D721Med (cell line): ENCODE results near the gene NSA2.

ENCODE experiments used
- DNase-seq: peaks from one replicate; pipeline ENCODE4 v3.0.0; 2011; ENCODE audit warnings: low spot score; ENCODE audit not compliant: insufficient read length
- FAIRE-seq: peaks from 2 replicates; lab custom pipeline; 2011; peaks lifted over from hg19 to GRCh38; lab: Jason Lieb, UNC
- CTCF ChIP-seq: IDR thresholded peaks from 2 replicates; pipeline ENCODE4 v1.5.1; 2012; ENCODE audit warnings: mild to moderate bottlenecking, control low read depth; ENCODE audit not compliant: insufficient read depth; ENCODE audit errors: missing control alignments

Gene NSA2

GRCh38 chr5:74810915-74811314 lies 43.9 kb downstream of the NSA2 start:
- no peak for DNase-seq
- no peak for FAIRE-seq
- no peak for TF ChIP-seq CTCF

GRCh38 chr5:74816875-74817274 lies 49.8 kb downstream of the NSA2 start:
- FAIRE-seq: no peak
- DNase-seq: no peak
- TF ChIP-seq CTCF: no peak

- DNase-seq: no peak
- no peak for FAIRE-seq
- no peak for TF ChIP-seq CTCF
Measured at GRCh38 chr5:74822288-74822687, 55.2 kb downstream of the NSA2 start.

- no peak for FAIRE-seq
- no peak for DNase-seq
- TF ChIP-seq CTCF: no peak
Measured at GRCh38 chr5:74829413-74829812, 62.4 kb downstream of the NSA2 start.
